GM20431 (cell line): Measurements from ENCODE around the gene AGAP1.

Source experiments
- in situ Hi-C: fragments of 300-500 bp; cut with MseI, MboI; formaldehyde crosslinking; loops from one replicate; pipeline ENCODE4 v1.15.0; 2020; ENCODE audit warnings: low sequenced_read_pairs; ENCODE audit not compliant: unreplicated experiment

The AGAP1 gene

GRCh38 chr2:235733761-235734160 lies 239.9 kb downstream of the AGAP1 start:
- in situ Hi-C loops, result no loop called here

DNA sequence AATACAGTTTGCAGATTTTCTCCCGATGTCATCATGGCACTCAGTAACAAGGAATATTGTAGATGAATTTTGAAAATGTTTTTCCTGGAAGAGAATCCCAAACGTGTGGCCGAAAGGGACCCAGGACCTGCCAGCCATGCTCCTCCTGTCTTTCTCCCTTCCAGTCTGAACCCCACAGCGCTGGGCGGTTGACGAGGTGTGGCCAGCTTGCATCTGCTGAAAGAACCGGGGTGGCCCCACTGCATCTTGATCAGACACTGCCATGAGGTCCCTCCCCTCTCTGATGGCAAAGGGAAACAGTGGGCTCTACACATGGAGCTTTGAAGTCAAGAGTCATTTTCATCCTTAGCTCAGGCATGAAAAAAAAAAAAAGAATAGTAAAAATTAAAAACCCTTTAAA lies 240.3 kb downstream of the AGAP1 start:
- in situ Hi-C loops, result no loop called here

- in situ Hi-C loops, result no loop called here
Measured at GRCh38 chr2:235734688-235735231, 240.9 kb downstream of the AGAP1 start.

- in situ Hi-C loops, result no loop called here
Measured at GRCh38 chr2:235737396-235737795, 243.6 kb downstream of the AGAP1 start.

DNA sequence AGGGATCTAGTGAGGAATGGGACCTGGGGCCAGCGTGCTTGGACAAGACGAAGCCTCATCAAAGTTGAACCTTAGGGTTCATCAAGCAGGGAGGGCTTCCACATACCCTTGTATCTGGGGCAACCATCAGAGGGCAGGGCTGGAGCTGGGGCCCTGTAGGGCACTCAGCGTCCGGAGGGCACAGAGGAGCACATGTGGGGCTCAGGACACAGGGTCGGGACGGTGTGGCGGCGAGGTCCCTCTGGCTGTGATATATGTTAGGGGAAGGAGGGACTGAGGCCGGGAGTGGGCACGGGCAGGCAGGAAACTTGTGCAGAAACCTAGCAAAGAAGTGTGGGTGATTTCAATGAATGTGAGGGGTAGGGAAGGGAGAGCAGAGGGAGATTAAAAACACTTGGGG lies 244.0 kb downstream of the AGAP1 start:
- in situ Hi-C loops, result no loop called here

DNA sequence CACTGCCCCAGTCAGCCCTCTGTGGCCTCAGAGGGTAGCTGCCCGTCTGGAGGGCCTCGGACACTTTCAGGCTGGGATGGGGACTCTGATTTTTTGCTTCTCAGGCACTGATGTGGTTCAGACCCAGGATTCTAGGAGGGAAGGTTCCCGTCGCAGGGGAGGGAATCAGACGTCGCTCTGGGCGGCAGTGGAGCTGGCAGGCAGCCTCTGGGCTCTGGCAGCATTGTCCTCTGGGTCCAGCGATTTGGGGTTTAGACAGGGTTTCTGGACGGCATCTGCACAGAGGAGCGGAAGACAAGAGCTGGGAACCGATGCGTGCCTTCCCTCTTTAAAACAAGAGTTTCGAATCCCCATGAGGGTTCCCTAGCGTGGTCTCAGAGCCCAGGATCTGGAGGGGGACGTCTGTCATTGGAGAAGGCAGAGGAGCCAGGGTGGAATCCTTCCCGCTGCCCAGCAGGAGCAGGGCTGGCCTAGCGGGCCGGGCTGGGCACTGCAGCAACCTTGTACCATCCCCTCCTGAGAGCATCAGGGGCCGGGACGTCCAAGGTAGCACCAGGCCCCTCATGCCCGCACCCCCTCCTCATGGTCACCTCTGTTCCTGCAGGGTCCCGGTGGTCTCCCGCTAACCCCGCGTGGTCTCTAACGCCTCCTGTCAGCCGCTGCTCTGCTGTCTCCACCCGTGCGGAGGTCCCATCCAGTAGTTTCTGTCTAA lies 246.0 kb downstream of the AGAP1 start:
- in situ Hi-C loops, result loop anchor here (10.0 kb wide), 1 partner anchor 145 kb away; no protein-coding TSS in a partner anchor

GRCh38 chr2:235740821-235741220 lies 247.0 kb downstream of the AGAP1 start:
- in situ Hi-C loops, result loop anchor here (10.0 kb wide), 1 partner anchor 146 kb away; no protein-coding TSS in a partner anchor

GRCh38 chr2:235744161-235744560 lies 250.3 kb downstream of the AGAP1 start:
- in situ Hi-C loops, result loop anchor here (10.0 kb wide), 1 partner anchor 149 kb away; no protein-coding TSS in a partner anchor

GRCh38 chr2:235745597-235745996 lies 251.8 kb downstream of the AGAP1 start:
- in situ Hi-C loops, result loop anchor here (10.0 kb wide), 1 partner anchor 151 kb away; no protein-coding TSS in a partner anchor

DNA sequence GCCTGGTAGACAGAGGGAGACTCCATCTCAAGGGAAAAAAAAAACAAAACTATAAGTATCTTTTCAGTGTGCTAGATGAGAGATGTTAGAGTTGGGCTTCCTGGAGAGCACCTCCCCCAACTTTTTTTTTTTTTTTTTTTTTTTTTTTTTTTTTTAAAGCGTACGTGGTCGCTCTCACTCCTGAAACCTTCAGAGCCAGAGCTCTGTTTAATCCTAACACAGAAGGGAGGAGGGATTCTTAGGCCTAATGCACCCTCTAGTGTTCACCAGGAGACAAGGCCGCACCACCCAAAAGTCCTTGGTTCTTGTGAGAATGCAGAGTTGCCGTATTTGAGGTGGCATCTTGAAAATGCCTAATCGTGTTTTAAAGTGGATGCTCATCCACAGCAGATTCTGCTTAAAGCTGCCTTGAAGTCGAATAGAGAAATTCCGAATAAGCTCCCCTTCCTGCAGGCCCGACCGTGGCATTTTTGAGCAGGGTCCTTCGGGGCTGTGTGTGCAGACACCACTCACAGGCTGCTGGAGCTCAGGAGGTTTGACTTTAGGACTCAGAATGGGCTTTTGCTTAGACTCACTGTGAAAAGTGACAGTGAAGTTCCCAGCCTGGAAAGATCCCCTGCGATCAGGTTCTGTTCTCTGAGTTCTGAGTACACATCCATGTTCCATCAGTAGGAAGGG lies 252.6 kb downstream of the AGAP1 start:
- in situ Hi-C loops, result loop anchor here (10.0 kb wide), 1 partner anchor 152 kb away; no protein-coding TSS in a partner anchor

GRCh38 chr2:235747001-235747785 lies 253.3 kb downstream of the AGAP1 start:
- in situ Hi-C loops, result loop anchor here (10.0 kb wide), 1 partner anchor 152 kb away; no protein-coding TSS in a partner anchor

GRCh38 chr2:235747786-235748091 lies 253.9 kb downstream of the AGAP1 start:
- in situ Hi-C loops, result loop anchor here (10.0 kb wide), 1 partner anchor 153 kb away; no protein-coding TSS in a partner anchor

GRCh38 chr2:235749121-235749770 lies 255.4 kb downstream of the AGAP1 start:
- in situ Hi-C loops, result loop anchor here (10.0 kb wide), 1 partner anchor 154 kb away; no protein-coding TSS in a partner anchor

DNA sequence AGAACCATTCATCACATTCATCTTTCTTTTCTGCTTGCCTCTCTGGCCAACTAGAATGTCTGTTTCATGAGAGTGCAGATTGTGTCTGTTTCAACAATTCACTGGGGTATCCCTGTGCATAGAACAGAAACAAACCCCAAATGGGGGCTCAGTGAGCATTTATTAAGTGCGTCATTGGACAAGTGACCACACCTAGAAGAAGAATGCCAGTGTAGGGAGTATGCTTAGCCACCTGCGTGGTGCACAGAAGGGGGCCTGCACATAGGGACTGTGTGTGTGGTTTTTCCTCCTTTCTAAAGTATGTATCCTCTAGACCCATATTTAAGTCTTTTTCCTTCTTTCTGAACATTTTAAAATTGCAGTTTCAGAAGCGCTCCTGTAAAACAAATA lies 255.9 kb downstream of the AGAP1 start:
- in situ Hi-C loops, result loop anchor here (10.0 kb wide), 1 partner anchor 155 kb away; no protein-coding TSS in a partner anchor

DNA sequence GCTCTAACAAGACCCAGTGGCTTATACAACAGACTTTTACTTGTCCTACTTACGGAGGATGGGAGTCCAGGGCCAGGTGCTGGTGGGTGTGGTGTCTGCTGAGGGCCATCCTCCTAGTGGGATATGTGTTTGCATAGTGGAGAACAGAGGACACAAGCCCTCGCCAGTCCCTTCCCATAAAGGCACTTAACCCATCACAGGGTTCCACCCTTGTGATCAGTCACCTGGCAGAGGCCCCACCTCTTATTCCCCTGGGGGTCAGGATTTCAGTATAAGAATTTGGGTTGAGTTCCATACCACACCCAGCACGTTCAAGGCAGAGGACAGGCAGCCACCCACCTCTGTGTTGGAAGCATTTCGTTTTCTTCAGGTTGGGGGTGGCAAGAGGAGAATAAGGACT lies 259.0 kb downstream of the AGAP1 start:
- in situ Hi-C loops, result no loop called here

GRCh38 chr2:235754357-235755207 lies 260.7 kb downstream of the AGAP1 start:
- in situ Hi-C loops, result no loop called here

- in situ Hi-C loops, result no loop called here
Measured at GRCh38 chr2:235756491-235756890, 262.6 kb downstream of the AGAP1 start.

DNA sequence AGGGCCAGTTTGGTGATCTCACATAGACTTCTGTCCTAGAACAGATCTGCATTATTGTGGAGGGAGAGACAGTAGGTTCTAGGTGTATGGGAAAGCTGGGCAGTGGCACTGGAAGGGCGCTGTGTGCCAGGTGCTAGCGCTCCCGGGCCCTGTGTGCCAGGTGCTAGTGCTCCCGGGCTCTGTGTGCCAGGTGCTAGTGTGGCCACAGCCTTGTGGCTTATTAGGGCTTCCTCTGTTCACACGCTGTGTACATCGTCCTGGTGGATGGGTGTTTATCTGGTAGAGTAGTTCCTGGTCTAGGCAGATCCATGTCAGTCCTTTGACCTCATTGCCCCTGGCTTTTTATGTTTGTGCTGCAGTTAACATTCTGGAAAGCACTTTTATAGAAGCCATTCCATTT lies 263.4 kb downstream of the AGAP1 start:
- in situ Hi-C loops, result no loop called here

GRCh38 chr2:235757640-235758039 lies 263.8 kb downstream of the AGAP1 start:
- in situ Hi-C loops, result no loop called here
